Neural progenitor cell (in vitro differentiated cells): ENCODE measurements around the gene REEP1. TPM values are rescaled to one million over a fixed set of nuclear protein-coding genes. Genes with fewer than 3 reads are reported as not detected.

ENCODE experiments used
- DNase-seq: peaks from one replicate; pipeline ENCODE4 v3.0.0-alpha.2; 2016; ENCODE audit warnings: low spot score
- H2AFZ ChIP-seq: fragments of 200-600 bp; sonication (generic); replicated peaks from 2 replicates; pipeline ENCODE4 v1.6.1; 2016; ENCODE audit warnings: antibody characterized with exemption
- H3F3A ChIP-seq: fragments of 200-600 bp; sonication (generic); 2 replicates; pipeline ENCODE4 v1.6.1; 2016; ENCODE audit warnings: antibody characterized with exemption, low read depth
- H3K27ac ChIP-seq: fragments of 200-600 bp; sonication (generic); 2 replicates; pipeline ENCODE4 v1.5.1; 2016; ENCODE audit warnings: mild to moderate bottlenecking
- H3K27me3 ChIP-seq: fragments of 200-600 bp; sonication (generic); 2 replicates; pipeline ENCODE4 v1.6.1; 2016; ENCODE audit warnings: mild to moderate bottlenecking, moderate library complexity
- H3K36me3 ChIP-seq: fragments of 200-600 bp; sonication (generic); 2 replicates; pipeline ENCODE4 v1.5.1; 2016
- H3K4me1 ChIP-seq: fragments of 200-600 bp; sonication (generic); 2 replicates; pipeline ENCODE4 v1.6.1; 2016; ENCODE audit warnings: mixed run types
- H3K4me2 ChIP-seq: fragments of 200-600 bp; sonication (generic); 2 replicates; pipeline ENCODE4 v1.6.1; 2016
- H3K4me3 ChIP-seq: fragments of 200-600 bp; sonication (generic); 2 replicates; pipeline ENCODE4 v1.5.1; 2016
- H3K79me2 ChIP-seq: fragments of 200-600 bp; sonication (generic); 2 replicates; pipeline ENCODE4 v1.6.1; 2016; ENCODE audit warnings: low read depth
- H3K9ac ChIP-seq: fragments of 200-600 bp; sonication (generic); 2 replicates; pipeline ENCODE4 v1.6.1; 2016
- H3K9me3 ChIP-seq: fragments of 200-600 bp; sonication (generic); 2 replicates; pipeline ENCODE4 v1.5.1; 2016; ENCODE audit warnings: low read depth
- H4K20me1 ChIP-seq: fragments of 200-600 bp; sonication (generic); 2 replicates; pipeline ENCODE4 v1.6.1; 2016; ENCODE audit warnings: low read depth
- H3K27ac Mint-ChIP-seq: 3 replicates; pipeline ENCODE4 v1.8.0; 2021; ENCODE audit warnings: mixed read lengths
- H3K27me3 Mint-ChIP-seq: 2 replicates; pipeline ENCODE4 v1.8.0; 2022; ENCODE audit warnings: low read depth, mild to moderate bottlenecking, inconsistent platforms, moderate library complexity, mixed read lengths; ENCODE audit not compliant: insufficient read depth
- H3K36me3 Mint-ChIP-seq: 3 replicates; pipeline ENCODE4 v1.8.0; 2021; ENCODE audit warnings: mixed read lengths
- H3K4me1 Mint-ChIP-seq: 3 replicates; pipeline ENCODE4 v1.8.0; 2021; ENCODE audit warnings: mixed read lengths
- H3K4me3 Mint-ChIP-seq: 3 replicates; pipeline ENCODE4 v1.8.0; 2021; ENCODE audit warnings: mild to moderate bottlenecking, moderate library complexity, mixed read lengths
- H3K9me3 Mint-ChIP-seq: 3 replicates; pipeline ENCODE4 v1.8.0; 2020; ENCODE audit warnings: mixed read lengths
- EZH2 ChIP-seq: fragments of 200-600 bp; sonication (generic); IDR thresholded peaks from 2 replicates; pipeline ENCODE4 v1.6.1; 2017; ENCODE audit warnings: antibody characterized with exemption, mild to moderate bottlenecking, moderate library complexity
- EZH2phosphoT487 ChIP-seq: fragments of 200-600 bp; sonication (generic); IDR thresholded peaks from 2 replicates; pipeline ENCODE4 v1.6.1; 2017; ENCODE audit warnings: antibody characterized with exemption
- total RNA-seq: library from RNA; depleted of rRNA; stranded (reverse); fragments of >200 nt; gene quantifications from 2 replicates; pipeline ENCODE4 v1.2.3, GENCODE V29; 2015; ENCODE audit warnings: low replicate concordance
- TF ChIP-seq, protein P1 (sequence below): fragments of 200-600 bp; sonication (generic); IDR thresholded peaks from 2 replicates; pipeline ENCODE4 v1.5.1; 2017; ENCODE audit warnings: antibody characterized with exemption, mild to moderate bottlenecking

The REEP1 gene
- total RNA-seq, 1 donor from 2014 or later: 0.88 TPM

DNA sequence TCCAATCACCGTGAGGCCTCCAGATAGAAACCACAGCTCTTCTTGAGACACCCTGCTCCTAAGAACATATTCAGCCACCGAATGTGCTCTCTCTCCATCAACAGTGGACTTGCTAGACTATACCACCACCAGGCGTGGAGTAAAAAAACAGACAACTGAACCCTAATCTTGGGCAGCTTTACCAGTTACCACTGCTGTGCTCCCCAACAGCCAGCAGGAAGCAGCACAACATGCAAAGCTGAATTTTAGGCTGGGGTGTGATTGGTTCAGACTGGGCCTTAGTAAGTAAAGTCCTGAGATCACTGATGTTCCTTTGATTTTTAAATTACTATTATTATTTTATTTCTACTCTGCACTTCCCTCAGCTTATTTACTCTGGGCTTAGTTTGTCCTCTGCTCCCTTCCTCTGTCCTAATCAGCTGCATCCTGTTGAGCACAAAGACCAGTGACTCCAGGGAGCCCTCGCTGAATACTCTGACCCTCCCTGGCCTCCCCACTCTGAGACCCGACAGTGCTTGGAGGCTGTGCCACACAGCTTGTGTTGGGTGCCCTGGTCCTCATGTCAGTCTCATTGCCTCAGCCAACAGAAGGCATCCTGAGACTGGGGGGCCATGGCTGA, 116.3 kb downstream of the REEP1 start:
- no peak overlapping the region for H3K4me3 ChIP-seq
- no peak overlapping the region for H3K4me2 ChIP-seq
- H3K9me3 ChIP-seq: no peaks in the 10 kb centered on the region
- peak overlapping the region; percentile 55 for H2AFZ ChIP-seq
- no peak overlapping the region for H3K27ac ChIP-seq
- H3K79me2 ChIP-seq: no peaks in the 10 kb centered on the region
- H3K4me3 Mint-ChIP-seq: no peak overlapping the region
- no peaks in the 10 kb centered on the region for H3K9me3 Mint-ChIP-seq
- TF ChIP-seq, protein P1, sequence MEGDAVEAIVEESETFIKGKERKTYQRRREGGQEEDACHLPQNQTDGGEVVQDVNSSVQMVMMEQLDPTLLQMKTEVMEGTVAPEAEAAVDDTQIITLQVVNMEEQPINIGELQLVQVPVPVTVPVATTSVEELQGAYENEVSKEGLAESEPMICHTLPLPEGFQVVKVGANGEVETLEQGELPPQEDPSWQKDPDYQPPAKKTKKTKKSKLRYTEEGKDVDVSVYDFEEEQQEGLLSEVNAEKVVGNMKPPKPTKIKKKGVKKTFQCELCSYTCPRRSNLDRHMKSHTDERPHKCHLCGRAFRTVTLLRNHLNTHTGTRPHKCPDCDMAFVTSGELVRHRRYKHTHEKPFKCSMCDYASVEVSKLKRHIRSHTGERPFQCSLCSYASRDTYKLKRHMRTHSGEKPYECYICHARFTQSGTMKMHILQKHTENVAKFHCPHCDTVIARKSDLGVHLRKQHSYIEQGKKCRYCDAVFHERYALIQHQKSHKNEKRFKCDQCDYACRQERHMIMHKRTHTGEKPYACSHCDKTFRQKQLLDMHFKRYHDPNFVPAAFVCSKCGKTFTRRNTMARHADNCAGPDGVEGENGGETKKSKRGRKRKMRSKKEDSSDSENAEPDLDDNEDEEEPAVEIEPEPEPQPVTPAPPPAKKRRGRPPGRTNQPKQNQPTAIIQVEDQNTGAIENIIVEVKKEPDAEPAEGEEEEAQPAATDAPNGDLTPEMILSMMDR: peak; percentile 98
- TF ChIP-seq EZH2: no peak
- H3K36me3 ChIP-seq: no peaks in the 10 kb centered on the region
- H4K20me1 ChIP-seq: no peaks in the 10 kb centered on the region
- H3K4me1 ChIP-seq: peaks cover 15% of the 10 kb centered on the region
- peak; percentile 79 for DNase-seq
- H3K27me3 Mint-ChIP-seq: peaks cover 4% of the 10 kb centered on the region
- H3K4me1 Mint-ChIP-seq: peaks cover 30% of the 10 kb centered on the region
- H3K9ac ChIP-seq: no peak overlapping the region
- H3K36me3 Mint-ChIP-seq: no peaks in the 10 kb centered on the region
- H3K27ac Mint-ChIP-seq: no peak overlapping the region
- no peaks in the 10 kb centered on the region for H3F3A ChIP-seq
- peaks cover 5% of the 10 kb centered on the region for H3K27me3 ChIP-seq

DNA sequence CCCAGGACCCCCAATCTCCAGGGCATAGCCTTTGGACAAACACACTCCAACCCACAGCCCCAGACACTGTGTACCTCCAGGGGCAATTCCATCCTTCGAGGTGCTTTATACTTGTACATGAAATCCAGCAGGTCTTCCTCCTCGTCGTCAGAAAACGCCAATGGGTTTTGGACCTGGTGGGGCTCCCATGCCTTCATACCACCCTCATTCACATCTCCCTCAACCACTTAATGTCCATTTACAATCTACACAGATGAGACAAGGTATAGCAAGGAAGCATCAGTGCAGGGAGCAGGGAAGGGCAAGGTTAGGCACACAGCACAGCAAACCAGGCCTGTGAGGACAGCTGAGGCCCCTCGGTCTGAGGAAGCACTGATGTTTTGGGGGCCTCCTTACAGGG, 117.5 kb downstream of the REEP1 start:
- Mint-ChIP-seq H3K4me1 (peaks cover 30% of the 10 kb centered on the region), H3K4me3 (no peak overlapping the region)

DNA sequence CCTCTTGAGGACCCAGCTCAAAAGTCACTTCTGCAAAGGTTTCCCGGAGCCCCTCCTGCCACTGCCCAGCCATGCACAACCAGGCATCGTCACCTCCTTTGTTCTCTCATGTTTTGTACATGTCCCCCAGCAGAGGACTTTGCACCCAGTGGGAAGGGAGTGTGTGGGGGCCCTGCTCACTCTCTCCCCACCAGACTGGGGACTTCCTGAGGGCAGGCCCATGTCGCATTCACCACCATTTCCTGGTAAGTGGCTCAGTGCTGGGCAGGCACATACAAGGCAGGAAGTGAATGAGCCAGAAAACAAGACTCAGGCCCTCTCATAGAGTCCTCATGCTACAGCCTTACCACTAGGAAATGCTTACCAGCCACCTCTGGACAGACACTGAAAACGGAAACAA, 119.3 kb downstream of the REEP1 start:
- Mint-ChIP-seq H3K9me3 (no peaks in the 10 kb centered on the region), H3K4me1 (peaks cover 17% of the 10 kb centered on the region), H3K27me3 (peaks cover 4% of the 10 kb centered on the region), H3K4me3 (no peak overlapping the region), H3K36me3 (no peaks in the 10 kb centered on the region), H3K27ac (peak overlapping the region; percentile 42)
- no peaks in the 10 kb centered on the region for H3K79me2 ChIP-seq
- peaks cover 4% of the 10 kb centered on the region for H3K36me3 ChIP-seq
- no peak overlapping the region for H3K9ac ChIP-seq
- no peak overlapping the region for H3K4me2 ChIP-seq
- H3K4me1 ChIP-seq: peaks cover 4% of the 10 kb centered on the region
- no peaks in the 10 kb centered on the region for H3K9me3 ChIP-seq
- no peak overlapping the region for H3K4me3 ChIP-seq
- H3K27me3 ChIP-seq: peaks cover 5% of the 10 kb centered on the region
- DNase-seq: no peak
- H3K27ac ChIP-seq: no peak overlapping the region
- no peak overlapping the region for H2AFZ ChIP-seq
- TF ChIP-seq, protein P1: no peak
- TF ChIP-seq EZH2: no peak
- no peak for TF ChIP-seq EZH2phosphoT487
- no peaks in the 10 kb centered on the region for H4K20me1 ChIP-seq
- H3F3A ChIP-seq: no peaks in the 10 kb centered on the region

More for the DNA sequence above, 117.5 kb downstream of the REEP1 start:
- Histone ChIP-seq H3K9me3 (no peaks in the 10 kb centered on the region), H2AFZ (no peak overlapping the region), H3K4me3 (no peak overlapping the region), H3K36me3 (no peaks in the 10 kb centered on the region), H3K79me2 (no peaks in the 10 kb centered on the region), H3K9ac (no peak overlapping the region), H3K27ac (no peak overlapping the region), H4K20me1 (no peaks in the 10 kb centered on the region), H3K4me2 (no peak overlapping the region), H3K4me1 (peaks cover 15% of the 10 kb centered on the region), H3F3A (no peaks in the 10 kb centered on the region), H3K27me3 (peaks cover 5% of the 10 kb centered on the region)
- peak overlapping the region; percentile 10 for H3K27ac Mint-ChIP-seq
- DNase-seq: no peak
- TF ChIP-seq, protein P1: no peak
- no peaks in the 10 kb centered on the region for H3K9me3 Mint-ChIP-seq
- peaks cover 4% of the 10 kb centered on the region for H3K27me3 Mint-ChIP-seq
- H3K36me3 Mint-ChIP-seq: no peaks in the 10 kb centered on the region
